Transverse colon (tissue), 4 donors: ENCODE data around the gene MYRF. TPM values are rescaled to one million over a fixed set of nuclear protein-coding genes. Genes with fewer than 3 reads are reported as not detected.
A peak's percentile ranks its signal among the peaks of the same experiment; 100 is the strongest.

Experiments
- DNase-seq: peaks from one replicate; pipeline ENCODE4 v3.0.0-alpha.2; 2019
- H3K27ac ChIP-seq, 4 donors: fragments of 200-600 bp; sonication (generic); 2 replicates each; pipeline ENCODE4 v1.5.1; 2016 to 2018; ENCODE audit warnings: inconsistent platforms in 4 of 4
- H3K27me3 ChIP-seq: fragments of 200-600 bp; sonication (generic); 2 replicates; pipeline ENCODE4 v1.5.1; 2017; ENCODE audit warnings: inconsistent platforms
- H3K36me3 ChIP-seq, 4 donors: fragments of 200-600 bp; sonication (generic); 2 replicates each; pipeline ENCODE4 v1.5.1; 2017 to 2019; ENCODE audit warnings: inconsistent platforms in 4 of 4
- H3K4me1 ChIP-seq, 4 donors: fragments of 200-600 bp; sonication (generic); 2 replicates each; pipeline ENCODE4 v1.5.1; 2017 to 2020; ENCODE audit warnings: inconsistent platforms in 4 of 4
- H3K4me3 ChIP-seq, 4 donors: fragments of 200-600 bp; sonication (generic); 1 replicate in 1 of 4; 2 replicates in 3 of 4; pipeline versions ENCODE4 v1.5.1 to v1.6.1; 2017 to 2019; ENCODE audit warnings: inconsistent platforms in 4 of 4
- H3K9me3 ChIP-seq, 2 donors: fragments of 200-600 bp; sonication (generic); 2 replicates each; pipeline ENCODE4 v1.5.1; 2017 to 2019; ENCODE audit warnings: inconsistent platforms in 2 of 2
- CTCF ChIP-seq, 5 experiments: fragments of 200-600 bp in 3 of 5; fragments of 450-650 bp in 2 of 5; sonication (generic) in 3 of 5; IDR thresholded peaks; 1 replicate in 2 of 5; 2 replicates in 3 of 5; pipeline ENCODE4 v1.5.1; 2016 to 2017; ENCODE audit warnings: antibody characterized with exemption in 5 of 5, inconsistent platforms in 3 of 5, mild to moderate bottlenecking in 2 of 5, moderate library complexity in 1 of 5
- EP300 ChIP-seq: sonication (generic); formaldehyde crosslinking; IDR thresholded peaks from one replicate; pipeline ENCODE4 v1.6.1; 2017; ENCODE audit warnings: antibody characterized with exemption, low read depth
- POLR2A ChIP-seq: fragments of 450-650 bp; IDR thresholded peaks from one replicate; pipeline ENCODE4 v1.6.1; 2016; ENCODE audit warnings: antibody characterized with exemption, mild to moderate bottlenecking, moderate library complexity
- POLR2AphosphoS5 ChIP-seq, 3 donors: sonication (generic); formaldehyde crosslinking; IDR thresholded peaks; one replicate each; pipeline ENCODE4 v1.6.1; 2016; ENCODE audit warnings: antibody characterized with exemption in 3 of 3
- WGBS, 2 donors: methylation state at CpG; one replicate each; pipeline ENCODE4 v1.1.5; 2018; ENCODE audit warnings: low coverage in 1 of 2; 5-methylcytosine and 5-hydroxymethylcytosine counted together
- in situ Hi-C, 4 donors: fragments of 200-750 bp; cut with MboI; loops; one replicate each; pipeline versions ENCODE4 v1.15.0 to v1.15.1; 2017; ENCODE audit warnings: low sequenced_read_pairs in 3 of 4, low pct_ligation_motif_present in 1 of 4, low pct_unique_long_range_greater_than_20kb in 1 of 4
- intact Hi-C: fragments of 100-400 bp; cut with DNase I; formaldehyde crosslinking; loops from one replicate; pipeline ENCODE4 v1.15.1; 2023; ENCODE audit warnings: low total_unique reads
- total RNA-seq, 4 donors: library from RNA; depleted of rRNA; stranded (reverse); fragments of >200 nt; gene quantifications; one replicate each; pipeline ENCODE4 v1.1.0, GENCODE V29; 2016

The MYRF gene
- total RNA-seq, 4 donors from 2014 or later, result 2.0 to 14.2 (median 10.7) TPM

GRCh38 chr11:61783717-61784505 lies 31.5 kb downstream of the MYRF start:
- Histone ChIP-seq H3K9me3 (no peaks in the 10 kb centered on the region), H3K36me3 (peaks cover 0 to 23% (median 0%) of the 10 kb centered on the region in 4 donors), H3K4me1 (no peaks in the 10 kb centered on the region), H3K4me3 (no peak overlapping the region), H3K27ac (no peak overlapping the region), H3K27me3 (no peaks in the 10 kb centered on the region)
- intact Hi-C loops (no loop called here), in situ Hi-C loops (loop anchor here in 2 of 4 donors (25.0 kb wide), 1 partner anchor 328 kb away; the partner anchor contains the start of gene INCENP (in 2 of the 2))
- WGBS, 2 donors, result 77% methylated on average over 13 of the region's 13 CpGs; no CpG with 5 or more reads in 1 of the 2 donors
- no peak for DNase-seq
- TF ChIP-seq POLR2AphosphoS5 (IDR thresholded peaks at IDR 0.05) (no peak), EP300 (no peak), CTCF (IDR thresholded peaks at IDR 0.05) (no peak), POLR2A (no peak)

- WGBS, 2 donors, result 87% methylated on average over 7 of the region's 7 CpGs; no CpG with 5 or more reads in 1 of the 2 donors
- no peak overlapping the region for H3K4me3 ChIP-seq
- H3K9me3 ChIP-seq, result no peaks in the 10 kb centered on the region
- peaks cover 0 to 29% (median under 1%) of the 10 kb centered on the region in 4 donors for H3K36me3 ChIP-seq
- no peaks in the 10 kb centered on the region for H3K4me1 ChIP-seq
- intact Hi-C loops, result no loop called here
- H3K27me3 ChIP-seq, result no peaks in the 10 kb centered on the region
- H3K27ac ChIP-seq, result no peak overlapping the region
- in situ Hi-C loops, result loop anchor here in 2 of 4 donors (25.0 kb wide), 1 partner anchor 328 kb away; the partner anchor contains the start of gene INCENP (in 2 of the 2)
- no peak for TF ChIP-seq POLR2A
- no peak for TF ChIP-seq EP300
- no peak for TF ChIP-seq CTCF (IDR thresholded peaks at IDR 0.05)
- no peak for TF ChIP-seq POLR2AphosphoS5 (IDR thresholded peaks at IDR 0.05)
- DNase-seq, result no peak
Observed at GRCh38 chr11:61784506-61784805, 32.0 kb downstream of the MYRF start.

GRCh38 chr11:61785837-61786402 lies 33.5 kb downstream of the MYRF start:
- intact Hi-C loops, result no loop called here
- peaks cover 0 to 35% (median 5%) of the 10 kb centered on the region in 4 donors for H3K36me3 ChIP-seq
- TF ChIP-seq EP300 (no peak), CTCF (IDR thresholded peaks at IDR 0.05) (no peak), POLR2AphosphoS5 (IDR thresholded peaks at IDR 0.05) (no peak), POLR2A (no peak)
- in situ Hi-C loops, result loop anchor here in 2 of 4 donors (25.0 kb wide), 1 partner anchor 326 kb away; the partner anchor contains the start of gene INCENP (in 2 of the 2)
- no peak overlapping the region for H3K27ac ChIP-seq
- H3K4me1 ChIP-seq, result peaks cover 0 to 3% (median under 1%) of the 10 kb centered on the region in 4 donors
- no peak for DNase-seq
- 77 to 87% methylated on average over 3 to 11 of the region's 11 CpGs for WGBS, 2 donors
- no peaks in the 10 kb centered on the region for H3K27me3 ChIP-seq
- H3K4me3 ChIP-seq, result no peak overlapping the region
- no peaks in the 10 kb centered on the region for H3K9me3 ChIP-seq

GRCh38 chr11:61787928-61788491 lies 35.6 kb downstream of the MYRF start:
- intact Hi-C loops, result no loop called here
- no peak for TF ChIP-seq POLR2A
- TF ChIP-seq EP300, result no peak
- peak in 3 of 5 experiments; percentile 28 to 48 (median 29) for TF ChIP-seq CTCF (IDR thresholded peaks at IDR 0.05)
- peak; percentile 26 for DNase-seq
- in situ Hi-C loops, result loop anchor here in 2 of 4 donors (25.0 kb wide), 1 partner anchor 324 kb away; the partner anchor contains the start of gene INCENP (in 2 of the 2)
- Histone ChIP-seq H3K9me3 (no peaks in the 10 kb centered on the region), H3K27ac (no peak overlapping the region), H3K27me3 (no peaks in the 10 kb centered on the region), H3K4me3 (no peak overlapping the region), H3K36me3 (peaks cover 0 to 35% (median 5%) of the 10 kb centered on the region in 4 donors), H3K4me1 (peaks cover 5 to 14% (median 11%) of the 10 kb centered on the region in 4 donors)
- 40 to 56% methylated on average over 3 to 9 of the region's 9 CpGs for WGBS, 2 donors
